Activated naive CD4-positive, alpha-beta T cell treated with anti-CD3 and anti-CD28 coated beads, Interleukin-2, amount 50 U/mL, for 72 hours (primary cell): ENCODE results near the gene DNAJB8. TPM values are rescaled to one million over a fixed set of nuclear protein-coding genes. Genes with fewer than 3 reads are reported as not detected.

Source experiments
- ATAC-seq, 2 donors: fragments of 150-1000 bp; cut with Tn5 transposase; 2 replicates each; pipeline ENCODE4 v1.10.0; 2021; ENCODE audit warnings: mild to moderate bottlenecking in 2 of 2, moderate library complexity in 2 of 2
- DNase-seq, 2 donors: peaks; one replicate each; pipeline ENCODE4 v3.0.0; 2021 to 2022; ENCODE audit warnings: low spot score in 2 of 2
- H3K27ac Mint-ChIP-seq, 2 donors: one replicate each; pipeline ENCODE4 v1.8.0; 2022; ENCODE audit warnings: mild to moderate bottlenecking in 2 of 2, mixed read lengths in 2 of 2
- H3K36me3 Mint-ChIP-seq, 2 donors: one replicate each; pipeline ENCODE4 v1.8.0; 2022; ENCODE audit warnings: mixed read lengths in 2 of 2
- H3K9me3 Mint-ChIP-seq, 2 donors: one replicate each; pipeline ENCODE4 v1.8.0; 2022; ENCODE audit warnings: mixed read lengths in 2 of 2
- total RNA-seq, 2 donors: library from RNA; stranded (reverse); gene quantifications; one replicate each; pipeline ENCODE4 v1.2.3, GENCODE V29; 2022

The DNAJB8 gene
- total RNA-seq, 2 donors from 2014 or later: not detected

DNA sequence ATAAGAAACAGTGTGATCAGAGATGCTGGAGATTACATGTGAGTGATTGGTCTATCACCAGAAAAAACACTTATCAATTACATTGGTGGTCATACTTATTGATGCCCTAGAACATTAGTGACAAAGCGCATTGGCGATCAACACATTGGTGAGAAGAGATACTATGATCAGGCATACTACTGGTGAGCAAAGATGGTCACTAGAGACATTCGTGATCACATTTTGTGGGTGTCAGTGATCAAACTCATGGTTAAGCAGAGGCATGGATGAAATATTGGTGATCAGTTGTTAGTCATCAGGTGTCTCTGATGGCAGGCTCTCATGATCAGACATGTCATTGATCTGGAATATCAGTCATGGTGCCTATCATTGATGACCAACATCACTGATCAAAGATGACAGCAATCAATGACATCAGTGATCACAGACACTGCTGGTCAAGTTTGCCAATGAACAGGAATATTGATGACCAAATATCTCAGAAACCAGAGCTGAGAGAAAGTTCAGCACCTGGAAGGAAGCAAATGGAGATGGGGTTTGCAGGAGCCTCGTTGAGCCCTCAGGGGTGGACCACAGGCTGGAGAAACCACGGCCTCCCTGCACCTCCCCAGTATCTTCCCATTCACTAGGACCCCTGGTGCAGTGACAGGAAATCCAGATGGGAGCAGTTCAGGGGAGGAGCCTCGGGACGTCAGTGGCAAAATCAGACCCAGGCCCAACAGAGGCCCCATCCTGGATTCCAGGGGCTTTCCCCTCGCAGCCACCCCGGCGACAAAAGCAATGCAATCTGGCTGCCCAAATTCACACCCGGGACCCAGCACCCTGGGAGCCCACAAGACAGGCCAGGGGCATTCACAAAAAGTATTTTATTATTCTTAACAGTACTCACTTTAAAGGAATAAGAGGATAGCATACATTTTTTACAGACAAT is 12.2 kb upstream of the DNAJB8 start:
- no peak for DNase-seq
- H3K9me3 Mint-ChIP-seq: no peaks in the 10 kb centered on the region
- no peaks in the 10 kb centered on the region for H3K36me3 Mint-ChIP-seq
- ATAC-seq: no peak
- H3K27ac Mint-ChIP-seq: no peak overlapping the region

DNA sequence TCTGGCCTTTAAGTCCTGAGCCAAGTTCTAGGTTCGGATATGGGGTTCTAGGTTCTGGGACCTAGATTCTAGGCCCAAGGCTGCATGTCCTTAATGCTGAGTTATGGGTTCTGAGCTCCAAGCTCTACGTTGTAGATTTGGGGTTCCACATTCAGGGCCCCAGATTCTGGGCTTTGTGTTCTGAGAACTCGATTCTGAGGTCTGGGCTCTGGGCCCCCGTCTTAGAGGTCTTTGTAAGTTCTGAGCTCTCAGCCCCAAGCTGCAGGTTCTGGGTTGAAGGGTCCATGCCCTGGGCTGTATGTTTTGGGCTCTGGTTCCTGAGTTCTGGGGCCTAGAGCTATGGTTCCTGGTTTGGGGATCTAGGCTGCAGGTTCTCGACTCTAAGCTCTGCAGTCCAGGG is 10.0 kb upstream of the DNAJB8 start:
- Mint-ChIP-seq H3K36me3 (no peaks in the 10 kb centered on the region), H3K27ac (no peak overlapping the region)
- ATAC-seq: no peak

DNA sequence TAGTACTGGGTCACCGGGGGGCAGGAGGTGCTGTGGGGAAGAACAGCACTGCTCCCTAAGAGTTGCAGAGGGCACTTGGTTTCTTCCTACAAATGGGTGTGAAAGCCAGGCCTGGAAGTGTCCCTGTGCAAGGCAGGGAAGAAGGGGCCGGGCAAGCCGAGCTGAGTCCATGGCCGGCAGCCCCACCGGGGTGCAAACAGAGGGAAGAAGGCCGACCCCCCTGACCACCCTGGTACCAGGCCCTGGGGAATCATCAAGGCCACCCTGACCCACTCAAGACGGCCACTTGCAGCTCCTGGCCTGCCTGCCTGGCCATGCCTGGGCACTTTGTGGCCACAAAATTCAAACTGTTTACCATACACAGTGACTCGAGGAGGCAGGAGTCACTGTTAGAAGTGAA is 8.7 kb upstream of the DNAJB8 start:
- no peaks in the 10 kb centered on the region for H3K9me3 Mint-ChIP-seq
- DNase-seq (no peak), ATAC-seq (no peak)
- no peaks in the 10 kb centered on the region for H3K36me3 Mint-ChIP-seq
- H3K27ac Mint-ChIP-seq: no peak overlapping the region

More for the DNA sequence above, 10.0 kb upstream of the DNAJB8 start:
- H3K9me3 Mint-ChIP-seq: no peaks in the 10 kb centered on the region
- no peak for DNase-seq

DNA sequence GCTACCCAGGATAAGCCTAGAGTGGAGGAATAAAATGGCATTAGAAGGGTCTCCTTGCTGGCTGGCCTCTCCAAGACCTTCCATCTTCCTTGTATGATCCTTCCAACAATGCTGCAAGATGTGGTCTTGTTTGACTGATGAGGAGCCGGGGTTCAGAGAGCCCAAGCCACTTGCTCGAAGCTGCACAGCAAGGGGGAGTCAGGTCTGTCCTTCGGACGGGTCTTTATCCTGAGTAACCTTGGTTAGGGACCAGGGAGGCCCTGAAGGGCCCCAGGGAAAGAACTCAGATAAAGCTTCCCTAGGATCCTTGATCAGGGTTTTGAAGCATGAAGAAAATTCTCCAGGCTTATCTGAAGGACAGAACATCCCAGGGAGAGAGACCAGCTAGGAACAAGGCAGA is 7.0 kb upstream of the DNAJB8 start:
- Mint-ChIP-seq H3K36me3 (no peaks in the 10 kb centered on the region), H3K27ac (no peak overlapping the region), H3K9me3 (no peaks in the 10 kb centered on the region)
- ATAC-seq: no peak
- DNase-seq: no peak

DNA sequence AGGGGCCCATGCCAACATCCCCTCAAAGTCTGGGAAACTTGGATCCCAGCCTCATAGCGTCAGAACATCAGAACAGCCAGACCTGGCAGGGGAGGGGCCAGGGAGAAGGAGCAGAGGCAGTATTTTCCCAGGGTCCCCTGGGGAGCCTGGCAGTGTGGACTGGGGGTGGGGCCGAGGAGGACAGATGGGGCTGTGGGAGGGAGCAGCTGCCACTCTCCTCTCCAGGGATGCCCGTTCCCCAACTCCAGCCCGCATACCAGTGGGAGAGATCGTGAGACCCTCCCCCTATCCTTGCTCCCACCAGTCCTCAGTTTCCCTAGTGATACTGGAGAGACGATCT is 6.5 kb upstream of the DNAJB8 start:
- Mint-ChIP-seq H3K36me3 (no peaks in the 10 kb centered on the region), H3K27ac (no peak overlapping the region), H3K9me3 (no peaks in the 10 kb centered on the region)
- no peak for ATAC-seq
- DNase-seq: no peak

DNA sequence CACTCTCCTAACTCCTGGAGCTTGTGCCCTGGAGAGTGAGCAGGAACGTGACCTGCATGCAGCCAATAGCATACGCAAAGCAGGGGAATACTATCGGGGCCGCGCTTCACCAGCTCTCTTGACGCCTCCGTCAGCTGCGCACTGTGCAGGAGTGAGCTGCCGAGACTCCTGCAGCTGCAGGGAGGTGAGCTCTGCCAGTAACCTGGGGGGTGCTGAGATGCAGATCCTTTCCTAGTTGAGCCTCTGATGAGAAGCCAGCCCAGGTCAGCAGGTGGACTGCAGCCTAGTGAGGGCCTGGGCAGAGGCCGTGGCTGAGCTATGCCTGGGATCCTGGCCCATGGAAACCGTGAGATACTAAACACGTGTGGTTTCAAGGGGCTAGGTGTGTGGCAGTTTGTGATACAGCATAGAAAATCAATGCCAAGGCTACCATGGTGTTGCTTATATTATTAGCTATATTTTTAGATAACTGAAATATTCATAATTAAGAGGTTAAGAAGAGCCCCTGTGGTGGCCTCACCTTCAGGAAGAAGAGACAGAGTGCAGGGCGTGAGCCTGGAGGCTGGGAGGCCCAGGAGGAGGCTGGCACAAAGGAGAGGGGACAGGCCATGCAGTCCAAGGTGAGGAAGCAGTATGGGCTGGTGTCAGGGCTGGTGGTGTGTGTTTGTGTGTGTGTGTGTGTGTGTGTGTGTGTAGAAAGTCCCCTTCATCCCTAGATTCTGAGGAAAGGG is 5.9 kb upstream of the DNAJB8 start:
- no peaks in the 10 kb centered on the region for H3K9me3 Mint-ChIP-seq
- DNase-seq (no peak), ATAC-seq (no peak)
- H3K36me3 Mint-ChIP-seq: no peaks in the 10 kb centered on the region
- H3K27ac Mint-ChIP-seq: no peak overlapping the region

DNA sequence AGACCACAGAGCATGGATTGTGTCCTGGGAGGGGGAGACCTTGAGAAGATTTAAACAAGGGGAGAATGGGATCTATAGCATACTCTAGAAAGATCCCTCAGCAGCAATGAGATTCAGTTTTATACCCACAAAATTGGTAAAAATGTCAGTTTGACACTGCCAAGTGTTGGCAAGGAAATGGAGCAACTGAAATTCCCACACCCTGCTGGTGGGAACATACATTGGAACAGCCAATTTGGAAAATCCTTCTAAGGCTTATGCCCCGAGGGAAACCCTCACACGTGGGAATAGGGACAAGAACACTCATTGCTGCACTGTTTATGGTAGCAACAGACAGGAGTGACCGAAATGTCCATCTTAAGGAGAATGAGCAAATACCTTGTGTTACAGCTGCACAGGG is 5.0 kb upstream of the DNAJB8 start:
- no peak for DNase-seq
- no peaks in the 10 kb centered on the region for H3K9me3 Mint-ChIP-seq
- no peak overlapping the region for H3K27ac Mint-ChIP-seq
- H3K36me3 Mint-ChIP-seq: no peaks in the 10 kb centered on the region
- no peak for ATAC-seq

DNA sequence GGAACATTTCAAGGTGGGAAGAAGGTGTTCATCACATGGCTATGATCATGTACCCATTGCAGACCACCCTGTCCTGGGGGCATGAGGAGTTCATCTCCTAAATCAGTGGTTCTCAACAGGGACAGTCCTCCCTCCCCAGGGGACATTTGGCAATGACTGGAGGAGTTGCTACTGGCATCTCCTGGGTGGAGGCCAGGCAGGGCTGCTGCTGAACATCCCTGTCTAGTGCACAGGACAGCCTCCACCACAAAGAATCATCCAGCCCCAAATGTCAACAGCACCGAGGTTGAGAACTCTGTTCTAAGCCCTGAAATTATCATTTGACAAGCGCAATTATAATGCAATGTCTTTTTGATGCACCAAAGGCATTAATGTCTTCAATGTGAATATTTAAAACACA is 4.4 kb upstream of the DNAJB8 start:
- no peak for ATAC-seq

DNA sequence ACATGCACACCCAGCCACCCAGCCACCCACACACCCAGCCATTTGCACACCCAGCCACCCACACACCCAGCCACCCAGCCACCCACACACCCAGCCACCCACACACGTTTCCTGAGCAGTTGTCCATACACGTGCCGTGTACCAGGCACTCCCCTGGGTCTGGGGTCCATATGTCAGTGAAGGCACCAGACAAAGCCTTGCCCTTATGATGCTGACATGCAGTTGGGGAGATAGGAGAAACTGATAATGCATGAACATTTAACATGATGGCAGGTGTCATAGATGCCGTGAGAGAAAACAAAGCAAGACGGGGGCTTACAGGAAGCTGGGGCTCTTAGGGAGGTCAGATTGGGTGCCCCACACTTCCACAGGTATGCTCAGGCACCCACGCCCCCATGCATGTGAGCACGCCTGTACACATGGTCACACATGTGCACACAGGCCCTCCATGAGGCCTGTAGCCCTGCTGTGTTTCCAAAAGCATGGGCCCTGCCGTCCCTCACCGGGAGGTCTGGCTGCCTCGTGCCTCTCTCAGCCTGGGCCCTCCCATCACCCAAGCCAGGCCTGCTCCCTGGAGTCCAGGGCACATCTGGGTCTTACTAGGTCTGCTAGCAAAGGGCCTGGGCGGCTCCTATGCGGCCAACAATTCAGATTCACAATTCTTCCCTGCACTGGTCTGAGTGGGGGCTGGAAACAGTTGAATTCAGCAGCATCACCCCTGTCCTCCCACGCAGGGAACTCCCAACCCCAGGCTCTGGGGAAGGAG is 3.6 kb upstream of the DNAJB8 start:
- H3K27ac Mint-ChIP-seq: no peak overlapping the region
- no peaks in the 10 kb centered on the region for H3K9me3 Mint-ChIP-seq
- DNase-seq (no peak), ATAC-seq (no peak)
- no peaks in the 10 kb centered on the region for H3K36me3 Mint-ChIP-seq

More for the DNA sequence above, 4.4 kb upstream of the DNAJB8 start:
- Mint-ChIP-seq H3K36me3 (no peaks in the 10 kb centered on the region), H3K27ac (no peak overlapping the region), H3K9me3 (no peaks in the 10 kb centered on the region)
- DNase-seq: no peak

DNA sequence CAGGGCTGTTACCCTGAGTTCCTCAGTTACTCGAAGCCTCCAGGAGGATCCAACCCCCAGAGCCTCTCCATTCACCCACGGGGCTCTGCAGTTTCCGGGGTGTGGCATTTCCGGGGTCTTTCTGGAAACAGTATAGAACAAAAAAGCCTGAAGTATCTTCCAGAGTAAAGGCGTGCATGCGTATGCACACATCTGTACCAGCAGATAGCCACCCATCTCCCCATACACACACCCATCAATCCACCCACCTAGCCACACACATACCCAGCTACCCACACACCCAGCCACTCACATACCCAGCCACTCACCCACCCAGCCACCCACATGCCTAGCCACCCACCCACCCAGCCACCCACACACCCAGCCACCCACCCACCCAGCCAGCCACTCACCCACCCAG is 2.9 kb upstream of the DNAJB8 start:
- Mint-ChIP-seq H3K36me3 (no peaks in the 10 kb centered on the region), H3K27ac (no peak overlapping the region), H3K9me3 (no peaks in the 10 kb centered on the region)
- ATAC-seq (no peak), DNase-seq (no peak)

DNA sequence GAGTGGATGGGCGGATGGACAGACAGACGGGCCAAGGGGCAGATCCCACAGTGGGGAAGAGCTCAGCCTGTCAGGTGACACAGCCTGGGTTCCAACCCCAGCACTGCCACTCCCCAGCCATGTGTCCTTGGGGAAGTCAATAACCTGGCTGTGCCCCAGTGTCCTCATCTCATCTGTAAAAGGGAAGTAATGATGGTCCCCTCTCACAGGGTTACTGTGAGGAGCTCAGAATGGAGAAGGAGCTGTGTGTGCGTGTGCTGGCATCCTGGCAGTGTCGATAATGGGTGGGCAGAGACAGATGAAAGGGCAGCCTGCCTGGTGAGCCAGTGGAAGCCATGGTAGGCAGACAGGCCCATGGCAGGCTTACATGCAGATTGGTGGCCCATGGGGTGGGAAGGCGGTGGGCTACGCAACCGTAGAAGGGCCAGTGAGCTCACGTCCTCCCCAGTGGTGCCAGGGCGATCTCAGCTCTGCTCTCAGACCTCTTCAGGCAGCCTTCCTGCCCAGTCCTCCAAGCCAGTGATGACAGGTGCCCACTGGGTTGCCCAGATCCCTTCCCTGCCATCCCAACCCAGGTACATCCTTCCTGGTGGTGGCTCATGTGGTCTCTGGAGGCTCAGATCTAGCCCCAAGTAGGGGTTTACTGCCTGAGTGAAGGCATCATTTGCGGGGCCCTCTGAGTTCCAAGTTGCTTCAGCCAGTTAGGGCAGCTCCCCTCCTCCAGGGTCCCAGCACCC is 2.3 kb upstream of the DNAJB8 start:
- no peak overlapping the region for H3K27ac Mint-ChIP-seq
- H3K36me3 Mint-ChIP-seq: no peaks in the 10 kb centered on the region
- ATAC-seq: no peak
- H3K9me3 Mint-ChIP-seq: no peaks in the 10 kb centered on the region
- no peak for DNase-seq

DNA sequence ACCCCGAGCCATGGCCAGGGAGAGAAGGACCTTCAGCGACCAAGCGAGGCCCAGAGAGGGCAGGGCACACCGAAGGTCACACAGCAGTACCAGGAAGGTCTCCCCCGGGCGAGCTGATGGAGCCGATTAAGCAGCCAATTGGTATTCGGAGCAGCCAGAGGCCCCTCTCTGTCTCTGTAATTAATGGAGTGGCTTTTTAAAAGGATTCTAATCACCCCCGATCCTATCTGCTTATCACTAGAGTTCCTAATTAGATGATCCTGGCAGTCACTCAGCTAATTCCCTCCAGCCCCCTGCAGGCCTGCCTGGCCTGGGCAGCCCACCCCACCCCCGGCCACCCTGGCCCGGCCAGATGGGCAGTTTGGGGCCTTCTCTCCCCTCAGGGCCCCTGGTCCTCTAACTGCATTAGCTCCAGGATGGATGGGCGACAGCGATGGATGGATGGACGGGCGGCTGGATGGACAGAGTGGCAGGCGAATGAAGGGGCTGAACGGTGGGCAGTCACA is 1.6 kb upstream of the DNAJB8 start:
- DNase-seq (no peak), ATAC-seq (no peak)
- Mint-ChIP-seq H3K9me3 (no peaks in the 10 kb centered on the region), H3K36me3 (no peaks in the 10 kb centered on the region), H3K27ac (no peak overlapping the region)

DNA sequence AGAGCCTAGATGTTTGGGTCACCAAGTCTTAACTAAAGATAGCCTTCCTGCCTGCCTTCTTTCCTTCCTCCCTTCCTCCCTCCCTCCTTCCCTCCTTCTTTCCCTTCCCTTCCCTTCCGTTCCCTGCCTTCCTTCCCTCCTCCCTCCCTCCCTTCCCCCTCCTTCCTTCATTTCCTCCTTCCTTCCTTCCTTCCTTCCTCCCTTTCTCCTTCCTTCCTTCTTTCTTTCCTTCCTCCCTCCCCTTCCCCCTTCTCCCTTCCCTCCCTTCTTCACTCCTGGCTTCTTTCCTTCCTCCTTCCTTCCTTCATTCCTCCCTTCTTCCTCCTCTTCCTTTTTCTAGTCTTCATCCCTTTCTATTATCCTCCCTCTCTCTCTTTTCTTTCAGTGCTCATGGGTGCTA is 2.0 kb downstream of the DNAJB8 start:
- no peak for ATAC-seq

DNA sequence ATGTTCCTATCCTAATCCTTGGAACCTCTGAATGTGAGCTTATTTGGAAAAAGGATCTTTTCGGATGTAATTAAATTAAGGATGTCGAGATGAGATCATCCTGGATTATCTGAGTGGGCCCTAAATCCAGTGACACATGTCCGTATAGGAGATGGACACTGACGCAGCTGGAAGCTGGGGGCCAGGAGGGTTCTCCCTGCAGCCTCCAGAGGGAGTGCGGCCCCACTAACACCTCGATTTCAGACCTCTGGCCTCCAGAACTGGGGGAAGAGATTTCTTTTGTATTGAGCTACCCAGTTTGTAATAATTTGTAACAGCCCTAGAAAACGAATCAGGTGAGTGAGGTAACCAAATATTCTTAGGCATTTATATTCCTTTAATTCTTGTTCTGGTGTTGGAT is 2.5 kb downstream of the DNAJB8 start:
- H3K9me3 Mint-ChIP-seq: no peaks in the 10 kb centered on the region
- H3K27ac Mint-ChIP-seq: no peak overlapping the region
- no peak for ATAC-seq
- H3K36me3 Mint-ChIP-seq: no peaks in the 10 kb centered on the region
- no peak for DNase-seq

More for the DNA sequence above, 2.0 kb downstream of the DNAJB8 start:
- Mint-ChIP-seq H3K27ac (no peak overlapping the region), H3K36me3 (no peaks in the 10 kb centered on the region), H3K9me3 (no peaks in the 10 kb centered on the region)
- DNase-seq: no peak

DNA sequence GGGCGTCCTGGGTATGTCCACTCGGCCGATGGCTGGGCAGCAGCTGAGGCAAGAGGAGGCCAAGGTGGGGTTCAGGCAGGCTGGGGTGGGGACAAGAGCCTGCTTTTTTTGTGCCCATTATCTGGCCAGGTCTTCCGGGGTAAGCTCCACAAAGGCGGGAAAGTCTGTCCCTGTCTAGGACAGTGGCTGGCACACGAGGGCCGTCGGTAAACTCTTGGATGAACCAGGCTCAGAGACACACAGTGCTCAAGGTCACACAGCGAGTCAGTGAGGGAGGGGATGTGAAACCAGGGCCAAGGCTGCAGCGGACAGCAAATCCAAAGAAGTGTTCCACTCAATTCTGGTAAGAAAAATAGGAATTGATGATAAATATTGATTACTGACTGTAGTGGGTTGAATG is 2.9 kb downstream of the DNAJB8 start:
- no peaks in the 10 kb centered on the region for H3K36me3 Mint-ChIP-seq
- H3K9me3 Mint-ChIP-seq: no peaks in the 10 kb centered on the region

DNA sequence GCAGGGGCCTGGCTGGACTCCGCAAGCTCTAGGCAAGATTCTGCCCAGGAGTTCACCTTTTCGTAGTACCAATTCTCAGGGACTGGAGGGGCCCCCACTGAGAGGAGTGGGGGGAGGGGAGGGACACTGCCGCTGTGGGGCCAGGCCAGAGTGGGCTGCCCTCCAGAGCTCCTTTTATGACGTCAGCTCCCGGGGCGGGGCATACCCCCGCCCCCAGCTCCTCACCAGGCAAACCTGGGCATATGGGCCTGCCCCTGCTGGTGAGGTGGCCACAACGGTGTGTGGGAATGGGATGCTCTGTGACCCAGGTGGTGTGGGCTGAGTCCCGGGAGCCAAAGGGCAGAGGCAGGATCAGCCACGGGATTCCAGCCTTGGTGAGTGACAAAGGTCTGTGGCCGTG is 3.3 kb downstream of the DNAJB8 start:
- ATAC-seq: no peak
- no peak for DNase-seq
- Mint-ChIP-seq H3K36me3 (no peaks in the 10 kb centered on the region), H3K9me3 (no peaks in the 10 kb centered on the region), H3K27ac (no peak overlapping the region)

More for the DNA sequence above, 2.9 kb downstream of the DNAJB8 start:
- no peak overlapping the region for H3K27ac Mint-ChIP-seq
- no peak for ATAC-seq
- no peak for DNase-seq
